KMS-11 (cell line): Measurements from ENCODE around the gene ANXA4.

Experiments used
- H2AFZ ChIP-seq: fragments of 200-600 bp; sonication (generic); 2 replicates; pipeline ENCODE4 v1.6.1; 2016; ENCODE audit warnings: antibody characterized with exemption, mixed run types, low read depth
- H3K27ac ChIP-seq: fragments of 200-600 bp; sonication (generic); 2 replicates; pipeline ENCODE4 v1.6.1; 2016; ENCODE audit warnings: mild to moderate bottlenecking, mixed run types
- H3K27me3 ChIP-seq: fragments of 200-600 bp; sonication (generic); 2 replicates; pipeline ENCODE4 v1.6.1; 2017; ENCODE audit warnings: mild to moderate bottlenecking, low read depth, mixed run types, moderate library complexity; ENCODE audit not compliant: insufficient read depth
- H3K36me3 ChIP-seq: fragments of 200-600 bp; sonication (generic); 2 replicates; pipeline ENCODE4 v1.6.1; 2017; ENCODE audit warnings: mild to moderate bottlenecking, mixed run types; ENCODE audit not compliant: insufficient read depth
- H3K4me1 ChIP-seq: fragments of 200-600 bp; sonication (generic); 2 replicates; pipeline ENCODE4 v1.6.1; 2016; ENCODE audit warnings: mild to moderate bottlenecking, low read depth, mixed run types; ENCODE audit not compliant: poor library complexity, severe bottlenecking
- H3K4me2 ChIP-seq: fragments of 200-600 bp; sonication (generic); 2 replicates; pipeline ENCODE4 v1.7.0; 2016; ENCODE audit warnings: mild to moderate bottlenecking, mixed run types
- H3K4me3 ChIP-seq: fragments of 200-600 bp; sonication (generic); IDR thresholded peaks from 2 replicates; pipeline ENCODE4 v1.6.1; 2017; ENCODE audit warnings: low read depth, low read length, mixed read lengths; ENCODE audit not compliant: insufficient read depth
- H3K79me2 ChIP-seq: fragments of 200-600 bp; sonication (generic); 2 replicates; pipeline ENCODE4 v1.6.1; 2016; ENCODE audit warnings: low read depth, mixed run types; ENCODE audit not compliant: insufficient read depth
- H3K9ac ChIP-seq: fragments of 200-600 bp; sonication (generic); 2 replicates; pipeline ENCODE4 v1.6.1; 2016; ENCODE audit warnings: mild to moderate bottlenecking, mixed run types
- H4K20me1 ChIP-seq: fragments of 200-600 bp; sonication (generic); 2 replicates; pipeline ENCODE4 v1.6.1; 2016; ENCODE audit warnings: mild to moderate bottlenecking, mixed run types; ENCODE audit not compliant: insufficient read depth
- TF ChIP-seq, protein P1 (sequence below): fragments of 200-600 bp; sonication (generic); conservative IDR thresholded peaks from 2 replicates; pipeline ENCODE4 v1.6.1; 2017; ENCODE audit warnings: low read depth, mild to moderate bottlenecking, antibody characterized with exemption, low read length, moderate library complexity, mixed read lengths

The ANXA4 gene

DNA sequence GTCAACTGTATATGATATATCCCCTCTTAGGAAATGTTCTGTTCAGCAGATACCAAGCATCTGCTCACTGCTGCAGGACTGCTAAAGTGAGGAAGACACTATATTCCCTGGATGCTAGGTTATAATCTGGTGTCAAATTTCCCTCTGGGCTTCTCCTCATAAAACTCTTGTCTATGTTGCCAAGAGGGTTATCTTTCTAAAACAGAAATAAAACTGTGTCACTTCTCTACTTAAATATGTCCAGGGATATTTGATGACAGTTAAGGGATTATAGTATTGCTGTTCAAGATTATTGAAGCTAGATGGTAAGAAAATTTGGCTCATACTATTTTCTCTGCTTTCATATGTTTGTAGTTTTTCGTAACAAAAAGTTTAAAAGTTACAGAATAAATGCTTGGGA is 121.4 kb downstream of the ANXA4 start:
- H4K20me1 ChIP-seq: no peaks in the 10 kb centered on the region
- no peak overlapping the region for H3K27ac ChIP-seq
- no peak overlapping the region for H3K4me3 ChIP-seq
- H2AFZ ChIP-seq: no peak overlapping the region
- H3K4me2 ChIP-seq: no peak overlapping the region
- H3K79me2 ChIP-seq: no peaks in the 10 kb centered on the region
- H3K4me1 ChIP-seq: no peaks in the 10 kb centered on the region
- H3K9ac ChIP-seq: no peak overlapping the region
- H3K36me3 ChIP-seq: no peaks in the 10 kb centered on the region
- no peaks in the 10 kb centered on the region for H3K27me3 ChIP-seq
- TF ChIP-seq, protein P1, sequence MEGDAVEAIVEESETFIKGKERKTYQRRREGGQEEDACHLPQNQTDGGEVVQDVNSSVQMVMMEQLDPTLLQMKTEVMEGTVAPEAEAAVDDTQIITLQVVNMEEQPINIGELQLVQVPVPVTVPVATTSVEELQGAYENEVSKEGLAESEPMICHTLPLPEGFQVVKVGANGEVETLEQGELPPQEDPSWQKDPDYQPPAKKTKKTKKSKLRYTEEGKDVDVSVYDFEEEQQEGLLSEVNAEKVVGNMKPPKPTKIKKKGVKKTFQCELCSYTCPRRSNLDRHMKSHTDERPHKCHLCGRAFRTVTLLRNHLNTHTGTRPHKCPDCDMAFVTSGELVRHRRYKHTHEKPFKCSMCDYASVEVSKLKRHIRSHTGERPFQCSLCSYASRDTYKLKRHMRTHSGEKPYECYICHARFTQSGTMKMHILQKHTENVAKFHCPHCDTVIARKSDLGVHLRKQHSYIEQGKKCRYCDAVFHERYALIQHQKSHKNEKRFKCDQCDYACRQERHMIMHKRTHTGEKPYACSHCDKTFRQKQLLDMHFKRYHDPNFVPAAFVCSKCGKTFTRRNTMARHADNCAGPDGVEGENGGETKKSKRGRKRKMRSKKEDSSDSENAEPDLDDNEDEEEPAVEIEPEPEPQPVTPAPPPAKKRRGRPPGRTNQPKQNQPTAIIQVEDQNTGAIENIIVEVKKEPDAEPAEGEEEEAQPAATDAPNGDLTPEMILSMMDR: no peak
